ENCODE measurements around the gene LRRN2.
"Not testable (repeated sequence)": the region's sequence is repeated elsewhere in the genome, so short reads cannot be mapped to it uniquely, and the experiment has no call there.

Gene LRRN2

DNA sequence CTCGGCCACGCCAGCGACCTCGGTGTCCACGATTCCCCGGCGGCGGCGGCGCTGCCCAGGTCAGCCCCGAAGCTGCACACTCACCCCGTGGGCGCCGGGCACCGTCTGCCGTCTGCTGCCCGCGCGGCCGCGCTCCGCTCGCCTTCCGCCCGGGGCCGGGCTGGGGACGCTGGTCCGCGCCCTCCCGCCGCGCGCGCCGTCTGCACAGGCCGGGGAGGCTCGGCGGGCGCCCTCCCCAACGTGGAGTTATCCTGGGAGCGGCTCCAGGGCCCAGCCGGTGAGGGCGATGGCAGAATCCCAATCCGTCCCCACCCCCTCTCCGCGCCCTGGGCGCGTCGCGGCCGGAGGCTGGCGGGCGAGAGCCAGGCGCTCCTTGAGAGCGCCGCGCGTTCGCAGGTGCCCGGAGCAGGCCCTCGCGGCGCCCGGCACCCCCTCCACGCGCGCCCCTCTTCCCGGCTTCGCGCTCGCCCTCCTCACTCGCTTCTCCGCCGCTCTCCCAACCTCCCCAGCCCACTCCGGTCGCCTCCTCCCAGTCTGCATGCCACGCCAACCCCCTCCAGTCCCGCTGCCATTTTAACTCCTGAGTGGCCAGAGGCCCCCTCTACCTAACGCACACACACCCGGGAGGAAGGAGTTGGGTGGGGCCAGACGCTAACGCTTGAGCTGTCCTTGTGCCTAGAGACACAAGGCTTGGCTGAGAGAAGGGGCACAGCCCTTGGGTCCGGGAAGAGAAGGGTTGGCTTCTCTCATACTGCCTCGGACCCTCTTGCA, at the start of gene LRRN2:
LRRN2 (minus strand) TSS at position 503 of the 771 bp plus-strand sequence. CDS start 65,746 bp downstream, outside the sequence.
- in situ Hi-C loops (cut with MboI; ENCODE audit: low pct_unique_long_range_greater_than_20kb, low sequenced_read_pairs), result no loop called here
- DNase-seq, result no peak

DNA sequence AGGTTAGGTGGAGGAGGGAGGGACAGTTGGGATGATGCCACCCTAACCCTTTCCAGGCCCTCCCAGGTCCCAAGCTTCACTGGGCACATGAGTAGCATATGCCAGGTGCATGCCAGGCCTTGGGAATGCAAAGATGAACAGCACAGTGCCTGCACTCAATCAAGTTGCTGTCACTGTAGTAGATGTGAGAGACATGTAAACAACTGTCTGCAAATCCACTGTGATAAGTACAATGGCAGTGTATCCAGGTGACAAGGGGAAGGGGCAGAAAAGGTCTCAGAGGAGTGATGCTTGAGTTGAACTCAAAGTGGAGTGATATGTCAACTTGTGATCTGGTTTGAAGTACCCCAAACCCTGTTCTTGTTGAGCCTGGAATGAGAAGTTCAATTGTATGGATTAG, 49.5 kb upstream of the LRRN2 start:
- DNase-seq, result no peak
- in situ Hi-C loops (cut with MboI; ENCODE audit: low pct_unique_long_range_greater_than_20kb, low sequenced_read_pairs), result no loop called here

DNA sequence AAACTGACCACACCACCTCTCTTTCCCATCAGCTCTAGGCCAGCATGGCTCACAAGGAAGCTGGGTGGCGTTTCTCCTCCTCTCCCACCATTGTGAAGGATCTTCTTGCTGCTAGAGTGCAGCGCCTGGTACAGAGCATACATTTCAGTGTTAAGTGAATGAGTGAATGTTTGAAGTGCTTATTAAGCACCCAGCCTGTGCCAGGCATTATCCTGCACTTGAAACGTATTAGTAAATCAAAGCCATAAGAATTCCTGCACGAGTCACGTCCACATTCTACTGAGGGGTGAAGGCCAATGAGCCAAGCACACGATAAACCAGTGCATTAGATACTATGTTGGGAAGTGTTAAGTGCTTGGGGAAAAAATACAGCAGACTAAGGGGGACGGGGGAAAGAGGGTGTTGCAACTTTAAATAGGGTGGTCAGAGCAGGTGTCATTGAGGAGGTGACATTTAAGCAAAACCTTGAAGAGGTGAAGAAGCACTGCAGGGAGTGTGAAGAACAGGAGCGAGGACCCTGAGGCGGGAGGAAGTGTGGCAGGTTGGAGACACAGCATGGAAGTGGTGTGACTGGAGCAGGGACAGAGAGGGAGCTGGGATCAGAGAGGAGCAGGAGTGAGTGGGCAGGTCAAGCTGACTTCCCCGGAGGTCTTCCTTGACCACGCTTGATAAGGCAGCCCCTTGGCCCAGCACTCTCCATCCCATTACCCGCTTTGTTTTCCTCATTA, 48.5 kb upstream of the LRRN2 start:
- in situ Hi-C loops (cut with MboI; ENCODE audit: low pct_unique_long_range_greater_than_20kb, low sequenced_read_pairs), result no loop called here
- DNase-seq, result no peak

DNA sequence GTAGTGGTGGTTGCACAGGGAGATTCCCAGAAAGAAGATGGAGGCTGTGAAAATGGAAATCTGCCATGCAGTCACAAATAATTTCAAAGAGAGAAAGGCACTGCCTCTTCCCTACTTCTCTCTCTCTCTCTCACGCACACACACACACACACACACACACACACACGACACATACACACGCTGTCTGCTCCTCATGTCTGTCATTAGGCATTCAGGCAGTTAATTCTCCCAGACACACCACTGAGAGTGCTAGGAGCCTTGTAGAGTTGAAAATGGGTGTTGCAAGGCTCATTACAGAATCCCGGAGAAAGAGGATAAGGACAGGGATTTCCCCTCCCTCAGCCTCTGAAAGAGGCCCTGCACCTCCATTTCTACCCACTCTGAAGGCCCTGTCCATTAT, 47.8 kb upstream of the LRRN2 start:
- in situ Hi-C loops (cut with MboI; ENCODE audit: low pct_unique_long_range_greater_than_20kb, low sequenced_read_pairs), result no loop called here
- DNase-seq, result no peak

DNA sequence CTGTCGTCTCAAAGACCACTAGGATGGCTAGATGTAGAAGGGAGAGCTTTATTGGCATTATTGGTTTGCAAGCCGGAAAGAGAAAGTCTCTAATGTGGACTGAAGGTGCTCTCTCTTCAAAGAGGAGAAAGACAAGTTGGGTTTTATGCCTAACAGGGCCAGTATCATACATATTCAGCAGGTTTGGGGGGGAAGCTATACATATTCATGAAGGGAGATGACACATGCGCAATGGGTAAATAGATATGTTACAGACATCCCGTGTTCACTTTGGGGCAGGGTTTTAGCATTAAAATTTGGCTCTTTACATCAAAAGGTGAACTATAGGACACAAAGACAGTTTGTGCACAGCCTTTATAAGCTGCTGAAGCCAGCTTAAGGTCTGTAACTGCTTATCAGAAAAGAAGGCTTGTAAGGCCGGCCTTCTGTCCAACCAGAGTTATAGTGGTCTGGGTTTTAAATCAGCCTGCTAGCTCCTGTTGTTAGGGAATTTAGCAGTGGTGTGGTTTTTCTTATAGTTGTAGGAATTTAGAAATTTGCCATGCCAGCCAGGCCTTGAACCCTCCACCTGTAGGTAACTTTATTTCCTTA, 46.5 kb upstream of the LRRN2 start:
- DNase-seq, result no peak
- in situ Hi-C loops (cut with MboI; ENCODE audit: low pct_unique_long_range_greater_than_20kb, low sequenced_read_pairs), result no loop called here

DNA sequence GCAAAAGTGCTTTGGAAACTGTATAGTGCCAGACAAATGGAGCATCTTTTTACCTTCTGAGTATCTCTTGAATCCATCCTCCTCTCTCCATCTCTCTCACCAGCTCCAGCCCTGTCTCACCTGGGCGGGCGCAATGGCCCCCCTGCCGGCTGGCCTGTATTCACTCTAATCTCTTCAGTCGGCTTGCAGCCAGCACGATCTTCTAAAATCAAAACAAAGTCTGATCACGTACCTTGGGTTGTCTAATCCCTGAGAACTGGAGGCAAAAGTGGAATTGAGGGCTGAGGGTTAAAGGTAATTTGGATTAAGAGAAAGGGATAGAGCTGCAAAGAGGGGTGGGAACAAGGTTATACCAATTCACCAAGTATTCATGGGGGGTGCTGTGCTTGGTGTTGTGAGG, 46.0 kb upstream of the LRRN2 start:
- no peak for DNase-seq

DNA sequence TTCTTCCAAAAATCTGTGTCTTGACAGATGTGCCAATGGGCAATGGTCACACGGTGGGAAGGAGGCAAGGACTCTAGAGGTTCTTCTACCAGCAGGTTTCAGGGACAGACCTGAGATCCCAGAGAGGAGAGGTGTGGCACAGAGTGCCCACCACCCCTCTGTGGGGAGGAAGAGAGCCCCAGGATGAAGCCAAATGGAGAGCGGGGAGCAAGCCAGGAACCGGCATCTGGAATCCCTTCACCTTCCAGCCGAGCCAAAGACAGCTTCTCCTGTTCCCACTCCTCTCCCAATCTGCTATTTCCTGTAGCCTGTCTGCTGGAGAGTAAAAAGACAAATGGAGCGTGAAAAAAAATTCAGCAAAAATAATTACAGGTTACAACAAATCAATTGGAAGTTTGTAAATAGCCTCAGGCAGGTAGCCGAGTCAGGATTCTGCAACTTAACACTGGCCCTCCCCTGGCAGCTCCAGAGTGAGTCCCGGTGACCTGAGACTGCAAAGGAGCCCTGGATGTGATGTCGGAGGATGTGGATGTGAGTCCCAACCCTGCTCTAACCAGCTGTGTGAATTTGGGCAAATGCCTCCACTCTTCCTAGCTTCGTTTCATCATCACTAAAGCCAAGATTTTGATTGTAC, 45.4 kb upstream of the LRRN2 start:
- no peak for DNase-seq
- in situ Hi-C loops (cut with MboI; ENCODE audit: low pct_unique_long_range_greater_than_20kb, low sequenced_read_pairs), result no loop called here

More for the DNA sequence above, 46.0 kb upstream of the LRRN2 start:
- in situ Hi-C loops (cut with MboI; ENCODE audit: low pct_unique_long_range_greater_than_20kb, low sequenced_read_pairs), result no loop called here

DNA sequence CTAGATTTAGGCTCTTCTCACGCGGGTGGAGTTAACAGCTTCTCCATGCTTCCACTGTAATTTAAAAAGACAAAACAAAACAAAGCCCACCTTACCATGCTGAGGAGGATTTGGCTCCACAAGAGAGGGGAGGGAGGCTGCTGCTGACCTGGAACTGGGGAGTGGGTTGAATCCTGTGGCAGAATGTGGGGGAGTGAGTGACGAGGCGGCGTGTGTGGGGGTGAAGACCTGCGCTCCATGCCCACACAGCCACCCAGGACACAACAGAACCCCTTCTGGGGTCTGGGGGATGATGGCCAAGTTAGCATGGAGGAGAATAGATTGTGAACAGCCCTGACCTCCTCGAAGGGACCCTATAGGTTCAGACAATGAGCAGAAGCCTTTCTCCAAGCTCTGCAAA, 44.0 kb upstream of the LRRN2 start:
- in situ Hi-C loops (cut with MboI; ENCODE audit: low pct_unique_long_range_greater_than_20kb, low sequenced_read_pairs), result no loop called here

DNA sequence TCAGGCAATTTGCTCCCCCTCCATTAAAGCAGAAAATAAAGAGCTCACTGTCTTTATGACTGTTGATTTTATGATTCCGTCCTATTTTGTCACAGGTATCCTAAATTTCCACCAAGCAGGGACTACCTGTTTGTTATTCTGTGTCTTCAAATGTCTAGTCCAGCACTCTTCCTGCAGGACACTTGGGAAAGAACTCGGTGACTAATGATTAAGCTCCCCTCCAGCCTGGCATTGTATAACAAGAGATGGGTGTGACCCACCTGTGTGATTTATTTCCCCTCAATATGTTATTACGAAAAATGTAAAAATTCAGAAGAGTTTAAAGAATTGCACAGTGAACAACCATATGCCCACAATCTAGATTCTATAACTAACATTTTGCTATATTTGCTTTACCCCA, 42.9 kb upstream of the LRRN2 start:
- in situ Hi-C loops (cut with MboI; ENCODE audit: low pct_unique_long_range_greater_than_20kb, low sequenced_read_pairs), result no loop called here
- DNase-seq, result no peak

More for the DNA sequence above, 44.0 kb upstream of the LRRN2 start:
- DNase-seq, result no peak

DNA sequence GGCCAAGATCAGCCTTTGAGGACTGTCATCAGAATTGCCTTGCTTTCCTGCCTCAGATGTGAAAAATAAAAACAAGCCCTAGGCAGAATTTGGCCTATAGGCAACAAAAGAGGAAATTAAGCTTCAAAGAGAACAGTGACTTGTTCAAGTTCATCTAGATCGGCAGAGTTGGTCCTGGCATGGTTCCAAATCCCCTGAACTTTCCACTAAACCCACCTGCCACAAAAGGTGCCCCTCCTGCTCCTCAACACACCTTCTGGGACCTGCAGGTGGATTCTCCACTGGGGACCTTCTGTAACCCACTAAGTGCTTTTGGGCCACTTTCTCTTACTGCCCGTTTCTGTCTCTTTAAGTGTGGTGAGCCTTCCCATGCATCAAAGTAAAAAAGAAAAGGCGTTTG, 42.5 kb upstream of the LRRN2 start:
- DNase-seq, result no peak
- in situ Hi-C loops (cut with MboI; ENCODE audit: low pct_unique_long_range_greater_than_20kb, low sequenced_read_pairs), result no loop called here

DNA sequence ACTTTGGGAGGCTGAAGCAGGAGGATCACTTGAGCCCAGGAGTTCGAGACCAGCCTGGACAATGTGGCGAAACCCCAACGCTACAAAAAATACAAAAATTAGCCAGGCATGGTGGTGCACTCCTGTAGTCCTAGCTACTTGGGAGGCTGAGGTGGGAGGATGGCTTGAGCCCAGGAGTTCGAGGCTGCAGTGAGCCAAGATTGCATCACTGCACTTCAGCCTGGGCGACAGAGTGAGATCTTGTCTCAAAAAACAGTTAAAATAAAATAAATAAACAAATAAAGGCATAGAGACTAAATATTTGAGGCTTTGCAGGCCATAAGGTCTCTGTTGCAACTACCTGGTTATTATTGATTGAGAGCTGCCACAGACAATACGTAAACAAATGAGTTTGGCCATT, 41.9 kb upstream of the LRRN2 start:
- DNase-seq; in situ Hi-C loops (cut with MboI; ENCODE audit: low pct_unique_long_range_greater_than_20kb, low sequenced_read_pairs): not testable (repeated sequence)

DNA sequence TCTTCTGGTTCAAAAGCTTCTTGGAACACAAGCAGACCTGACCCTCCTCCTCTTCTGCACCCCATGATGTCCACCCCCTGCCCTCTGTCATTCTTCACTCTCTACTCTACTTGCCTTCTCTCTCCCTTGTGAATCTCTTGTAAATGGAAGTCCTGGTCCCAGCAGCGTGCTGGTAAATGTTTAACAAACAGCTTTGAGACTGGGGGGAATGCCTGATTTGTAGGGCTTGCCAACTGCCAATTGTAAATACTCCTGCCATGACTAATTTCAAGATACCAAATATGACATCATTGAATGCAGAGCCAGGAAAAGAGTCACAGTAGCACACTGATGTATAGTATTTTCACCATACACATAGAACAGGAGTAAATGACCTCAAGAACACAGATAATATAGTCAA, 40.9 kb upstream of the LRRN2 start:
- in situ Hi-C loops (cut with MboI; ENCODE audit: low pct_unique_long_range_greater_than_20kb, low sequenced_read_pairs), result no loop called here
- no peak for DNase-seq

DNA sequence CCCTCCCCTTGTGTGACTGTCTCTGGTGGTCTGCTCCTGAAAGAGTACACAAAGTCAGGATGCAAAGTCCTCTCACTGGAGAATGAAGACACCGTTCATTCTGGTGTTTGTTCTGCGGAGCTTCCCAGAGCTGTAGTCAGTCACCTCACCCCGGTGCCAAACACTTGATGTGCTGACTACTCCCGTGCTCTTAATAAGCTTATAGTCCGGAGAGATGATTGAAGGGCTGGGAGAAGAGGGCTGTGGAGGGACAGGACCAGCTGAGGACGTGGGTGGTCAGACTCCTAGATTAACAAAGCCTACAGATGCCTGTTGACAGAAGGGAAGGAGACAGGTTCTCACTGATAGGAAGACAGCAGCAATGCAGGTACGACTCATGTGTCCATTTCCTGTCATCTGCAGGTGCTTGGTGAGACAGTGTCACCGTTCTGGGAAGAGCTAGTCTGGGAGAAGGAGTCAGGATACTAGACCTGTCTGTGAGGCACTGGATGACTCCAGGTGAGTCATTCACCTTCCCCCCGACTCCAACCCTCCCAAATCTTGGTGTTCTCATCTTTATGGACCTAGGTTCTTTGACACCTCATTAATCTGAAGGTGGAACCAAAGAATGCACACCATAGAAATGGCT, 40.4 kb upstream of the LRRN2 start:
- in situ Hi-C loops (cut with MboI; ENCODE audit: low pct_unique_long_range_greater_than_20kb, low sequenced_read_pairs), result no loop called here
- no peak for DNase-seq

DNA sequence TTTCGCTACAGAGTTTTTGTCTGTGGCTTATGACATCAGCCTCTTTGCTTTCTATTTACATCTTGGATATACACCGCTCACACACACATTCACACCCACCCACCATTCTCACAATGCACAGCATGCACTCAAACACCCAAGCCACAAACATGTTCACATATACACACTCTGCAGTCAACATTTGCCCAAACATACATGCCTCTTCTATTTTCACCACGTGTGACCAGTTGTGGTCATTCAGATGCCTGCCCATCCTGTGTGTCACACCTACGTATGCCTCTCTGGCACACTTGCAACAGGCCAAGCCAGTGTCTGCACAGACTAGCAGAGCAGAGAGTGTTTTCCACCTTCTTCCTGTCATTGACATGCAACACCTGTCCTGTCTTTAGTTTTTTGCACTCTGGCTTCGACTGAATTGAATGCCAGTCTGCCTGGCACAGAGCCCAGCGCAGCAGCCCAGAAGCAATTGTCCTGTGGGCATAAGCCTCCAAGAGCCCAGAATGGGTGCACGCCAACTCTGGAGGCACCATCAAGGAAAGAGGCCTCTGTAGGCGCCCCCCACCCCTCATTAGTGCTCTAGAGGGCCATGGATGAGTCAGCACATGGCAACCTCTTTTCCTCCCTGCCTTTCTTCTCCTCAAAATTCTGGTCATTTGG, 37.7 kb upstream of the LRRN2 start:
- DNase-seq, result no peak
- in situ Hi-C loops (cut with MboI; ENCODE audit: low pct_unique_long_range_greater_than_20kb, low sequenced_read_pairs), result no loop called here

DNA sequence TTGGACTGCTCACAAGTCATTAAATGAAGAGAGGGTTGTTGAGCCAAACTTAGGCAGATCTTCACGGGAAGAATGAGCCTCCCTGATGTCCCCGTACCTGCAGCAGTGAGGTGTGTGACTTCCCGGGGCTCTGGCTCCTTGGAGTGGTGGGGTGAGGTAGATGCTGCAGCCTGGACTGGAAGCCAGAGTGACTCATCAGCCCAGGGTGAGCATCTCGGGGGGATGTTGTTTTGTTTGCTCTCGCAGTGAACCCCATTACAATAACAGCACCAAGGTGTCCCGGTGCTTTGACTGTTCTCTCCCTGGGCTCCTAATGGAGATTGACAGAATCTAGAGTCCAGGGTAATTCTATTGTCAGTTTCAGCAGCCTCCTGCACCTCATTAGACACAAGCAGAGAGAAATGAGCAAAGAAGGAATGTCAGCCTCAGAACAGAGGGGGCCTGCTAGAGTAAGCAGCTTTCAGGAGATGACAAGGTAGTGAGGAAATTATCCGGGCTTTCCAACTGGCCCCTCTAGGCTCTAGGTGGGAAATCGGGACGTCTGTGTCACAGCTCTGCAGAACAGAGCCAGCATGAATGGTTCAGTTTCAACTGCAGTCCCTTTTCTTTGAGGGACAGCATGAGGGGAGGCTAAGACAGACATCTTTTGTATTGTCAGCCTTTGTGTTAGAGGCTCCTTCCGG, 36.0 kb upstream of the LRRN2 start:
- DNase-seq, result no peak

DNA sequence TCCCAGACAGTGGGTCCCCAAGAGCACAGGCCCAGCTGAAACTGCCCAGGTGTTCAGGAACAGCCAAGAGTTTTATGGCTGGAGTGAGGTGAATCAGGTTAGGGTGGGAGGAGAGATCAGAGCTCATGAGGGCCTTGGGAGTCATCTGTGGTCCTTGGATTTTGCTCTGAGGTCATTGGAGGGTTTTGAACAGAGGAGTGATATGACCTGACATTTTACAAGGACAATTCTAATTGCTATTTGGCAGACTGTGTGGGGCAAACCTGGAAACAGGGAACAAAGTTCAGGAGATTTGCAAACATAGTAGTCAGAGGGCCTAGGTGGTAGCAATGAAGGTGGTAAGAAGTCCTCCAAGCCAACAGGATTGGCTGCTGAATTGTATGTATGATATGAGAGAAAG, 31.1 kb upstream of the LRRN2 start:
- in situ Hi-C loops (cut with MboI; ENCODE audit: low pct_unique_long_range_greater_than_20kb, low sequenced_read_pairs), result no loop called here
- DNase-seq, result no peak

More for the DNA sequence above, 36.0 kb upstream of the LRRN2 start:
- in situ Hi-C loops (cut with MboI; ENCODE audit: low pct_unique_long_range_greater_than_20kb, low sequenced_read_pairs), result no loop called here

DNA sequence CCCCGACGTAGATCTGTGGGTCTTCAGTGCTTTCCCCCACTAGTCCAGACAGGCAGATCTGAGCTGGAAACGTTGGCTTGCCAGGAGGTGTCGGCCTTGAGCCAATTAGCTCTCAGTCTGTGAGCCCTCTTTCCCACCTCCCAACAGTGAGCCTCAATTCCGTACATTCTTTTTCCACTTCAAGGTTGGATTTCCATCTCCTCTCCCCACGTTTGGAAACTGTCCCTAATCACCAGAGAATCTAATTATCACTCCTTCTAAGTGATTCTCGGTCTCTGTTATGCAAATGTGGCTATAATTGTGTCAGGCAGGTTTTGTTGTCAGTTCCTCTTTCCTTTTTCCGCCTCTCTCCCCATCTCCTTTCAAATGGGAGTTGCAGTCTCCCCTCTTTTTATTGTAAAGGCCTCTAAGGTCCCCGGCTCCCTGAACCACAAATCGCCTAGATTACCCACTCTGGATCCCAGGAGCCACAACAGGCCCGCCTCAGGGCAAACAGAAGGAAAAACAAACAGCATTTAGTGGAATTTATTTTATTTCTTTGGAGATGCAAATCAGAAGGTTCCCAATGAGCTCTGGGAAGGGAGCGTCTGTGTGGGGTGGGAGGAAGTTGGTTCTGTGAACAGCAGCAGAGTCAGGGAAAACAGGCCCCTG, 29.4 kb upstream of the LRRN2 start:
- DNase-seq, result no peak
- in situ Hi-C loops (cut with MboI; ENCODE audit: low pct_unique_long_range_greater_than_20kb, low sequenced_read_pairs), result no loop called here
